HG02623 (cell line): ENCODE measurements around the gene RAB3IP.

ENCODE experiments used
- ATAC-seq: cut with Tn5 transposase; IDR thresholded peaks from one replicate; pipeline ENCODE4 v1.9.1; 2021; ENCODE audit warnings: moderate library complexity; ENCODE audit not compliant: unreplicated experiment

RAB3IP gene, protein sequence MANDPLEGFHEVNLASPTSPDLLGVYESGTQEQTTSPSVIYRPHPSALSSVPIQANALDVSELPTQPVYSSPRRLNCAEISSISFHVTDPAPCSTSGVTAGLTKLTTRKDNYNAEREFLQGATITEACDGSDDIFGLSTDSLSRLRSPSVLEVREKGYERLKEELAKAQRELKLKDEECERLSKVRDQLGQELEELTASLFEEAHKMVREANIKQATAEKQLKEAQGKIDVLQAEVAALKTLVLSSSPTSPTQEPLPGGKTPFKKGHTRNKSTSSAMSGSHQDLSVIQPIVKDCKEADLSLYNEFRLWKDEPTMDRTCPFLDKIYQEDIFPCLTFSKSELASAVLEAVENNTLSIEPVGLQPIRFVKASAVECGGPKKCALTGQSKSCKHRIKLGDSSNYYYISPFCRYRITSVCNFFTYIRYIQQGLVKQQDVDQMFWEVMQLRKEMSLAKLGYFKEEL

DNA sequence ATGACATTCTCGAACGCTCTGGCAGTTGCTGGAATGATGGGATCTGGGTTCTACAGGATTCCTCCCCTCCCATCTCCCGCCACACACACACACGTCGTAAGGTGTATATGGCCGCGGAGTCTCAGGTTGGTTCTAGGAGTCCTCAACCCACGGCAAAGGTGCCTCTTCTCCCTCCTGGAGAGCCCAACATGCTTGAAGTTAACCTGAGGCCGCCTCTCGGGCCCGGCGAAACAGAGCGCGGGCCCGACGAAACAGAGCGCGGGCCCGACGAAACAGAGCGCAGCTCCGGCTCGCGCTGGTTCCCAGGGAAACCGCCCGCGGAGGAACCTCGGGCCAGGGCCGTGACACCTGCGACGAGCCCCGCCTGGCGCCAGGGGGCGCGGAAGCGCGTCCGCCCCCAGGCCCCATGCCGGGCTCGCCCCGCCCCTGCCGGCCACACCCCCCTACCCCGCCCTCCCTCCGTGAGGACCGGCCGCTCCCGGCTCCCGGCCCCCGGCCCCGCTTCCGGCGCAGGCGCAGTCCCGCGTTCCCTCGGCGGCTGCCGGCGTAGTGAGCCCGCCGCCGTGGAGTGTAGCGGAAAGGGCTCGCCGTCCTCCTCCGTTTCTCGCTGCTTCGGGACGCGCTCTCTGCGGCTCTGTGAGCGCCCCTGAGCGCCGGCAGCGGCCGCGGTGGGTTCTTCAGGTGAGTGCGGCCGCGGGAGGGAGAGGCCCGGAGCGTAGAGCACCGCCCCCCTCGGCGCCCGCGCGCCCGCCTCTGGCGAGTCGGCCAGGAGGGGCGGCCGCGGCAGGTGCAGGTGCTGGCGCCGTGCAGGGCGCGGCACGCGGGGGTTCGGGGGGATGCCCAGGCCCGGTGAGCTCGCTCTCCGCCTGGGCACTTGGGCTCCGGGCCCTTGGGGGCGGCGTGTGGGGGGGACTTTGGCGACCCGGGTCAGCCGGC lies at the start of gene RAB3IP:
RAB3IP (plus strand) TSS at position 510 of the 936 bp plus-strand sequence. CDS start 16,549 bp downstream, outside the sequence.
- ATAC-seq = peak; percentile 78

DNA sequence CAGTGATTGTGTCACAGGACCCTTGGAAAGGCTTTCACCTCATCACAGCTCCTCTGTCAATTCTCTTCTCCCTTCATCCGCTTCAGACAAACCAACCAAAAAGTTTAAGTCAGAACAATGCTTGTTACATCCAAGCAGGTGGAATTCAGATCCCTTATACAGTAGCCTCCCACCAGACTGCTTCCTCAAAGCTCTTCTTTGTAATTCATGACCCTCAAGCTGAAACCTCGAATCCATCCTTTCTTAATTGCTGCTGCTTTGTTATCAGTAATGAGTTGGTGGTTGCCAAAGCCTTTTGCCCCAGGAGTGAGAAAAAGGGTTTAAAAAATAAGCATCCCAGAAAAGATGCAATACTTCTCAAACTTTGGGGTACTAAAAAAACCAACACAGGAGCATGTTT lies 49.0 kb upstream of the RAB3IP start:
- ATAC-seq = no peak

GRCh38 chr12:69694123-69694522 lies 44.5 kb upstream of the RAB3IP start:
- ATAC-seq = no peak

DNA sequence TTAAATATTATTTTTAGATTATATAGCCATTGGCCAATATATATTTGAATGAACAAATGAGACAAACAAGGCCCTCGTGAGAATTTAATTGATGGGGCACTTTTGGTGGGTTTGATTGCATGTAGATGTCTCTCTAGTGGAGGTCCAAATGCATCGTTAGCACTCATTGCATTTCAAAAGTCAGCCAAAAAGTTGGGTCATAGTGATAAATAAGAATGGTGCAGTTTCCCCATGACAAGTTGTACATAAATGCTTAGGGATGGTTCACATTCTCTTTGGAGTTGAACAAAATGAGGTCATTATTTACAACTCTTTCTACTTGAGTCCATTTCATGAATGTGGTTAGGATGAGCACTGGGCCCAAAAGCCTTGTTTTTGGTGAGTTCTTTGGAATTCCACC lies 40.6 kb upstream of the RAB3IP start:
- ATAC-seq = no peak

- ATAC-seq = no peak
These were observed 39.7 kb upstream of the RAB3IP start, which contains the start of gene BEST3 for GRCh38 chr12:69698769-69699540. Gene BEST3 (minus strand): TSS chr12:69699303. CDS start chr12:69697798, 1,505 bp downstream.

DNA sequence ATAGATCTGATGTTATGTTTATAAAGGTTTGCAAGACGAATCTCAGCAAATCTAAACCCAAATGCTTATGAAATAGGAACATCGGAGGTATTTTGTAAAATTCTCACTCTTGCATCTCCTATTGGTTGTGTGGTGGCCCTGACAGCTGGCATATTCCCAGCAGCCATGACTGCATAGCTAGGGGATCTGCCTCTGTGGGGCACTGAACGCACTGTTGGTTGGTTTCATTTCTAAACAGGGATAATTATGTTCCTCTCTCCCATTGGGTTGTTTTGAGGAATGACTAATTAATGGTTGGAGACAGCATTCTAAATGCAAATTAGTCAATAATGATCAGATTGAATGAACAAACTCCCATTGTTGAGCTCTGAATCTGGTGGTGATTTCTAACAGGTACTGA lies 36.8 kb upstream of the RAB3IP start:
- no peak for ATAC-seq

DNA sequence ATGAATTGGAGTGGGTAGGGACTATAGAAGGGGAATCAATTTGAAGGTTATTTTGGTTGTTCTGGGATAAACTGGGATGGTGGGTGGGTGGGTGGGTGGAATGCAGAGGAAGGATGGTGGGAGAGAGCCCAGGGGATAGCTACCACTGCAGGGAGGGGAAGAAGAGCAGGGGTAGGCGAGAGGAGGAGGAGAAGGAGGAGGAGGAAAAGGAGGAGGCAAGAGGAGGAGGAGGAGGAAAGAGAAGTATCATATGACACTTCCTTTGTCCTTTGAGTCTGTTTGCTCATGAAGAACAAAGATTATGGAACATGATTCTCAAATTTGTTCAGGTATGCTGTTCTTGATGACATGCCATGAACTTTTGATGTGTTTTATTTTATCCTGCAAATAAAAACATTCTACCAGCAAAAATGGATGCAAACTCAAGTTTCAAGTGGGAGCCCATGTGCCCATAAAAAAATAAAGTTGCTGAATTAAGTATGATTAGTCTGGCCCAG lies 35.5 kb upstream of the RAB3IP start:
- no peak for ATAC-seq

DNA sequence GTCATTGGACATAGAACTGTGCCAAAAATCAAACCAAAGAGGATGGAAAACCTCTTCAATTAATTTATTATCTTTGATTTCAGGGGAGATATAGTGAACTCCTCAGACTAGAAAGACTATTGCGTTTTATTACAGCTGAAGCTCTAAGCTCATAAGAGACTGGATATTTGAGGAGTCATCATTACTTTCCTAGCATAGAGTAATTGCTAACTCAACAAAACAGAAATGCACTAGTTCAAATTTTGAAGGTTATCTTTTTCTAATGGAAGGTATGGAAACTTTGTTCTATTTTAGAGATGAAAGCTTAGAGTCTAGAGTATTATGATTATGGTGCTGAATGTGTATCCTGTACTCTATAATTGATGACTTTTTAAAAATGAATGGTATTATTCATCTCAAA lies 34.3 kb upstream of the RAB3IP start:
- no peak for ATAC-seq

- ATAC-seq = no peak
These were observed 30.0 kb upstream of the RAB3IP start for GRCh38 chr12:69708649-69709048.

GRCh38 chr12:69712826-69713225 lies 25.8 kb upstream of the RAB3IP start:
- ATAC-seq = no peak

GRCh38 chr12:69714542-69714941 lies 24.1 kb upstream of the RAB3IP start:
- ATAC-seq = no peak

DNA sequence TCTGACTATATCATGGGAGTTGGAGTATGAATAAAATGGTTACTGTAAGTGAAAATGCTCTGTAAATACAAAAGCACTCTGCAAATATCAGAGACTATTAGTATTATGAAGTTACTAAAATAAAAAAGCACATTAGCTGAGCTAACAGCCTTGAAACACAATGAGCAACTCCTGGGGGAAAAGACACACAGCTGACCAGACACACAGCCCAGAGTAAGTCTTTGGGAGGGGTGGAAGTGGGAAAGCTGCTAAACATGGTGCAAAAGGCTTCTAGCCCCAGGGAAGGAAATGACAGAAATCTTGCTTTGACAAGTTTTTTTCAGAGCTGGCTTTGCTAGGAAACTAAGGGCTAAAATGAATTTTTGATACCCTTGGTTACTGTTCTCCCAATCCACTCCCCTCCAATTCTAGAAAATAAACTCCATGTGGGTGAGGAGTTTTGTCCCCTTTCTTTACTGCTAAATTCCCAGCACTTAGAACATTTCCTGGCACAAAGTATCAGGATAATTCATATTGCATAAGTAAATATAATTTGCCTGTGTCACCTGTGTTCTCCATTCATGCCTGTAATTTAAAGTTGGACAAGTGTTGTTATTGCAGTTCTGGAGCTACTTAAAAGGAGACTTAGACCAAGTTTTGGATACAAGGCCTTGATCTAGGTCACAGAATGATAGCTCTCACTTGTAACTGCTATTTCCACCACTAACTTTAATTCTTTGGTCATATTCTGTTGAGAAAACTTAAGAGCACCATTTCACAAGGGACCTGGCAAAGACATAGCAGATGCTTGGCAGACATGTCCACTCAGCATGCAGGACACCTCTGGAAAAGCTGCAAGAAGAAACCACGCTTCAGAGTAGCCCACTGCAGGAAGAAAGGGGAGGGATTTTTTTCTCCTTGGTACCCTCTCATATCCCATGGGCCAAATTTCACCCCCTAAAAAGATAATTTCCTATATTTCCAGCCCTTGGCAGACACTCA lies 19.0 kb upstream of the RAB3IP start:
- no peak for ATAC-seq

DNA sequence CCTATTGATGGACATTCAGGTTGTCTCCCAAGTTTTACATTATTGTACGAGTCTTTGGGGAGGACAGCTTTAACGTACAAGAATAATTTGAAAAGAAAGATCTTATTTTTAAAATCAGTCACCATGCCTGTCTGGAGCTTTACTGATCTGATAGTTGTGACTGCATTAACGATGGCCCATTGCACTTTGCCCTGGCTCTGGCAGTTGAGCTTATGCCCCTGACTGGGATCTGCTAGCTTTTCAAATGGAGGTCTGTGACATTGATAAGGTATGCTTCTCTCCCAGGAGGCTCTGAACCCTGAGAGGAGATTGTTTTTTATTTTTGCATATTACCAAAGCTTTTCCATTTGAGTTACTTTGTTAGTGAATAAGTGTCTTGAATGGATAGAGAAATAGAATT lies 17.9 kb upstream of the RAB3IP start:
- no peak for ATAC-seq

GRCh38 chr12:69726922-69727321 lies 11.7 kb upstream of the RAB3IP start:
- ATAC-seq = no peak

DNA sequence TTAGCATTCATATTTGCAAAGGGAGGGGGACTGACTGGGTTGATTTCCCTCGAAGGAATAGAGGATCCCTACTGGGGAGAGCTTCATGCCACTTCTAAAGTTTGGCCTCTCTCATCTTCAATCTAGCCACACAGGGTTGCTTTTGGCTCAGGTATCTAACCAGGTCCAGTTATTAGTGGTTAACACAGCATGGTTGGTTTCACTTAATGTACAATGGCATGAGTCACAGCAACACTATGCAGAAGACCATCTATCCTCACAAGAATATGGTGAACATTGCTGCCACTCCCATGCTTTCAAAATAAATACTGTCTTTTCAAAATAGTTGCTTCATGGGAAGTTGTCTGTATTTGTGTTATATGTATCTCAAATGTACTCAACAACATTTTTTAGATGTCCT lies 6.6 kb upstream of the RAB3IP start:
- ATAC-seq = no peak

DNA sequence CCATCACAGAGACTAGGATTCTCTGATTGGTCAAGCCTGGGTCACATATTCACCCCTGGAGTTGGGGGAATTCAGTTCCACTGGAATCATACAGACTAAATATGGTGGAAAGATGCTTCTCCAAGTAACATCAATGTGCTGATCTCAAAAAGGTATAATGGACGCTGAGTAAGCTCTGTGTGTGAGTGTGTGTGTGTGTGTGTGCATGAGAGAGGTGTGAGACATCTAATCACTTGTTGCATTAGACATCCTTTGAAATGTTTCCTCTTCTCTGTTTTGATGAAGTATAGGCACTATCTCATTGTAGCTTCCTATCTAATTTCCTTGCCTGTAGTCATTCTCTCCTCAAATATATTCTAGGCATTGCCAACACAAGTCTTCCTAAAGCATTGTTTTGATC lies 5.0 kb upstream of the RAB3IP start:
- no peak for ATAC-seq

DNA sequence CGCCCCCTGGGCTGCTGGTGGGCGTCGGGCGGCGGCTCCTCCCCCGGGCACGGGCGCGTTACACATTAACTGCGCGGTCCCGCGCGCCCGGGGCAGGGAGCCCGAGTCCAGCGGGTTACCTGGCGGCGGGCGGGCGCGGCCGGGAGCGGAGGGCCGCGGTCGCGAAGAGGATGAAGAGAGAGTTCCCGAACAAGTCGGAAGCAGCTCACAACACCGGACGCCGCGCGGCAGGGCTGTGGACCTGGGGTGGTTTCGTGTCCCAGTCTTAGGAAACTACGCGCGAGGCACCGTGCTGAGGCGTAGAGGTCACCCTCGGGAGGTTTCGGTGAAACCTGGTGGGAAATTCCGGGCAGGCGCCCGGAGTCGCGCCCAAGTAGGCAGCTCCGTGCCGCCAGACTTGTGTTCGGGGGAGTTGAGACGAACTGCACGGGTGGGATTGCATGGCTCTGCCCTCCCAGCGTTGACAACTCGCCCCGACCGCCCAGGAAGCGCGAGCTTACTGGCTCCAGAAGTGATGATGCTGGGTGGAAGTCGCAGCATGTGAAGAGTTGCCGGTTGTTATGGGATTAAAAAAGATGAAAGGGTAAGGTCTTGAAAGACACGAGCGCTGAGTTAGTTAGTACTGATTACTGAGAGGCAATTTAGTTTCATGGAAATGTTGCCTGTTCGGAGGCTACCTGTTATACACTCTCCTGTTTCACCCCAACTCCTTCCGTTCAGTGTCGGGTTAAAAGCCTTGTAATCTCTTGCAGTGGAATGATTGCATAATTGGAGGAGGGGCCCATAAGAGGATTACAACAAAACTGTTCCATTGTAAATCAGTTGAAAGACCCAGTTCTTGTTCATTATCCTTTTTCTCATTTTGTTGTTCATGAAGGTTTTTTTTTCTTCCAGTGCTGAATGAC lies 879 bp downstream of the RAB3IP start:
- peak; percentile 37 for ATAC-seq

- ATAC-seq = no peak
These were observed 5.4 kb downstream of the RAB3IP start for GRCh38 chr12:69744109-69744508.

- no peak for ATAC-seq
These were observed 12.8 kb downstream of the RAB3IP start for GRCh38 chr12:69751476-69751875.
